ENCODE measurements around the gene NRCAM.
"Not testable (repeated sequence)": the region's sequence is repeated elsewhere in the genome, so short reads cannot be mapped to it uniquely, and the experiment has no call there.

The NRCAM gene

GRCh38 chr7:108303332-108303731 lies 152.9 kb downstream of the NRCAM start:
- DNase-seq = no peak

DNA sequence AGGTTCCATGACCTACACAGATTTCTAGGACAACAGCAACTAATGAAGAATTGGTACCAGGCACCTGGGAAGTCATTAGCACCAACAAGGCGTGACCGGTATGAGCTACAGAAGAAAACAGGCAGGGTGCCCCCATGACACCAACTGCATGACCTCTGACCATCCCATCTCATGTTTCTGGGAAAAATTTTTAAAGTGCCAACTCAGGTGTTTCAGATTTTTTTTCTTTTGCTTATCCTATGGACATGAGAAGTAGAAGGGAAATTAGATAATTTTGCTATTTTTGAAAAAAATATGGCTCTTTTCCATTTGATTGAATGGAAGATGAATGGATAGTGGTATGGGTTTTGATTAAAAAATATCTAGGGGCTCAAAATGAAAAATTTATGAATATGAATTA lies 154.8 kb downstream of the NRCAM start:
- DNase-seq = no peak

- no peak for DNase-seq
Observed at GRCh38 chr7:108299251-108299973, 156.8 kb downstream of the NRCAM start.

DNA sequence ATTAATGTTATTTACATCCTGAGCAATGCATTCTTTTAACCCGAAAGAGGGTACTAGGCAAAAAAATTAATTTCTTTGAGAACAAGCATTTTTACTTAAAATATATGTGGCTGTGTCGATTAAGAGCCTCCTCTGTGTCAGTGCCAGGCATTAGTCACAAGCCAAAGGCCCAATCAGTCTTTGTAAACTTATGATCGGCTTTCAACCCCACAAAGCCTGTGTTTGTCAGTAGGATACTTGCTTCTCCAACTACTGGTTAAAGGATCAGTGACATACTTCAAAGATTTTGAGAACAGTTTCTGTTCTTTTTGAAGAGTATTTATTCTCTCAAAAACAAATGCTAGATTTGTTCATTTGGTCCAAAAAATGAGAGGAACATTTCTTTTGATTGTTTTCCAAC lies 159.3 kb downstream of the NRCAM start:
- DNase-seq = no peak

DNA sequence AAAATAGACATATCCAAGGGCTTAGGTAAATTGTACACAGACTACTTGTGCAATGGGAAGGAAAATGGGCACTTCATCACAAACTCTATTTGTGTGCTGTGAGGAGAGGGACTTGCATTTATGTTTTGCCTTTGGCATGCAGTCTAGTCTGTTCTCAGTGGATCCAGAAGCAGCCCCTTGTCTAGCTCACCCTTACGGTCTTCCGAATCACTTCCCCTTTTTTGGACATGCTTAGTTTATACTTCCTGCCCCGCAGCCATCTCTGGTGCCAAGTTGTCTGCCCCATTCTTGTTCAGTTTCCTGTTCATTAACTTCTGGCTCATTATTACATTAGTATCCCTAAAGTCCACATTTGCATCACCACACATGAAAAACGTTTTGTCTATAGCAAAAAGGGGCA lies 161.6 kb downstream of the NRCAM start:
- peak; percentile 30 for DNase-seq

DNA sequence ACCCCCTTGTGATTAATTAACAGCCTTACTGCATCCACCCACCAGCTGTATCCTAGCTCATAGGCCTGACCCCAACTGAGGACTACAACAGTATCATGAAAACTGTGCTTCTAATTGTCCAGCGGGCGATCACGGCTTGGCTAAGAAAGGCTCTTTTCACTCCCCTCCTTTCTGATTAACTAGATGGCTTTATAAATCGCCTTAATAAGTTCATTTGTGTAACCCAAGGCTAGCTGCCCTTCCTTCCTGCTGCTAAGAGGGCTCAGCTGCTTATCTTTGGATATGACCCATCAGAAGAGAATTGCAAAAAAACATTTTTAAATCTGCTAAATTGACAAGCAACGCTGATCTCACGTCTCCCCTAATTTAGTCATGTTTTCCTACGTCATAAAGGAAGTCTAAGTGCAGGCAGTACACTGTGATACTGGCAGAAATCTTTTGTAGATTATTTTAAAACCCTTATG lies 163.1 kb downstream of the NRCAM start:
- DNase-seq = no peak

- DNase-seq = no peak
Observed at GRCh38 chr7:108292541-108292940, 163.7 kb downstream of the NRCAM start.

DNA sequence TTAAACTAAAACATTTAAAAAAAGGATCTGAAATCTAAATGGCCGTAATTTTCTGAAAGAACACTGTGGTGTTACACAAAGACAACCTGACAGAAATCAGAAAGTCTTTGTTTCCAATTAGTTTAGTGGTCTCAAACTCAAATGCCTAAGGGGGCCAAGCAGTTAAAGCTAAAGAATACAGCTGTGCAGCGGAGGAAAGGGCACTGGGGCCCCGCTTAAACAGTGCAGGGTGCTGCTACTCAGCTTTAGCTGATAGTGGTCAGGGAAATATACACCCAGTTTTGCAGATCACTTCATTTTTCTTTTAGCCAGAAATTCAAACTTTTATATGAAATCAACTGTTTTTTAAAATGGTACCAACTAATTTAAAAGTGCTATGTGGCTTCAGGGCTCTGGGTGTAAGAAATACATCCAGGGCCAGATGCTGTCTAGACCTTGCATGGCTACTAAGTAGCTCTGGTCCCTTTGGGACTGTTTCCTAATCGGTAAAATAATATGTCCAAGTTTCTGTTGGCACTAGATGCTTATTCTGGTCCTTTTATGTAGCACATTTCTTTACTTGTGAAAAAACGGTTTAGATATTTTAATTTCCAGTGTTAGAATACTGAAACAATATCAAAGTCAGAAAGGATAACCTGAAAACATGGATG lies 164.3 kb downstream of the NRCAM start:
- no peak for DNase-seq

DNA sequence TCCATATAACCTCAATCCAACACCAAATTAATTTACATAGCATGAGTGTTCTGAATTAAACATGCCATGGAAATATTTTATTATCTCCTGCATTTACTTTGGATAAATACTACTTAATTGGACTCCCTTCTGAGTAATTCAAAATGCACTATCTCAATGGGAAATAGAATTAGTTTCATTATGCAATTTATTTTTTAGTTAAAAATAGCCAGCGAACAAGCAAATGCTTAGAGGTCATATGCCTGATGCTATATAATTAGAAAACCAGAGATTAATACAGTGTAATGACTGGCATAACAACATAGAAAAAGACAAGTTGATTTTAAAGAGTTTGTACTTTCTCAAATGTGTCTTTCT lies 165.1 kb downstream of the NRCAM start:
- DNase-seq = no peak

- no peak for DNase-seq
Observed at GRCh38 chr7:108290459-108291151, 165.6 kb downstream of the NRCAM start.

GRCh38 chr7:108289852-108290251 lies 166.4 kb downstream of the NRCAM start:
- no peak for DNase-seq

GRCh38 chr7:108287857-108288256 lies 168.4 kb downstream of the NRCAM start:
- DNase-seq = no peak

DNA sequence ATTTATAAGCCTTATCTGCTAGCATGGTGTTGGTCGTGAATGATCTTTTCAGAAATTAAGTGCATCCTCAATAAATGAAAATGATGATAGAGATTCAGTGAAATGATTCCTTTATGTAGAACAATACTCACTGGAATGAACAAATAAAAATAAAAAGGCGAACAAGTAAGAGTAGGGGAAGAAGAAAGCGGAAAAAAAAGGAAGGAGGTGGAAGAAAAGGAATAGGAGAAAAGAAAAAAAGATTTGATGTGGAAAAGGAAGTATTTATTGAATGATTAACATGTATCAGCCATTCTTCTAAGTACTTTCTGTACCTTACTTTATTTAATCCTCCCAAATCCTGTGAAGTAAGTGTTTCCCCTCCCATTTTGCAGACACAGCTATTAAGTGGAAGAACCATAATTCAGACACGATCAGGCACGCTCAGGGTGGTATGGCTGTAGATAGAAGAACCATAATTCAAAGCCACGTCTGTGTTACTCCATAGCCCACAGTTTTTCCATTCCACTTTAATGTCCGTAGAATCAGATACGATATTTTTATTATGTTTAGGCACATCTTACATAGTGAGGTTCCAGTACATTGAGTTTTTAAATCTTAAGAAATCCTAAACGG lies 169.8 kb downstream of the NRCAM start:
- DNase-seq = no peak

DNA sequence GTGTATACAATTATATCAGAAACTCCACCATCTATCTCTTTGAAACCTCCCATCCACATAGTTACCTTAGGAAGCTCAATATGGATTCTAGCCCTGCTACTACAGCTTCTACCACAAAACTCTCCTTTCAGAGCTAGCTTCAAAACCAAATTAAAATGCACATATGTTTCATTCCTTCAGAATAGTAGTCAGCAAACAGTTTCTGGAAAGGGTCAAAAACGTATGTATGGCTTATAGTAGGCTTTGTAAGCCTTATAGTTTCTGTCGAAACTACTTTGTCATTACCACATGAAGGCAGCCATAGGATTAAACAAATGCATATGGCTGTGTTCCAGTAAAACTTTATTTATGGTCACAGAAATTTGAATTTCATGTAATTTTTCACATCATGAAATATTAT lies 170.5 kb downstream of the NRCAM start:
- no peak for DNase-seq

DNA sequence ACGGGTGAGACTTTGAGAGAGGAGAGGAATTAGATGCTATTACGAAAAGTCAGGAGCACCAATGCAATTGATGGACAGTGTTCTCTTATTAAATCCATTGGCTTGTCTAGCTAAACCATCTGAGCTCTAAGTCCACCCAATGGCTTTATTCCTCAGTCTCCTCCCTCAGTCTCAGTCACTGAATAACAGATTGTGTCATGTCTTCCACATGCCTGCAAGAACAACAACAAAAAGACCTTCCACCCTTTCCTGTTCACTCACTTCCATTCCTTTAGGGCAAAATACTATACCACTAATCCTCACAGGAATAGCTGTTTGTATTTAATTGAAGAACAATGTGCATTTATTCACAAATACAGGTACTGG lies 171.2 kb downstream of the NRCAM start:
- DNase-seq = no peak

GRCh38 chr7:108284349-108285002 lies 171.8 kb downstream of the NRCAM start:
- no peak for DNase-seq

GRCh38 chr7:108283252-108283651 lies 173.0 kb downstream of the NRCAM start:
- DNase-seq = no peak

DNA sequence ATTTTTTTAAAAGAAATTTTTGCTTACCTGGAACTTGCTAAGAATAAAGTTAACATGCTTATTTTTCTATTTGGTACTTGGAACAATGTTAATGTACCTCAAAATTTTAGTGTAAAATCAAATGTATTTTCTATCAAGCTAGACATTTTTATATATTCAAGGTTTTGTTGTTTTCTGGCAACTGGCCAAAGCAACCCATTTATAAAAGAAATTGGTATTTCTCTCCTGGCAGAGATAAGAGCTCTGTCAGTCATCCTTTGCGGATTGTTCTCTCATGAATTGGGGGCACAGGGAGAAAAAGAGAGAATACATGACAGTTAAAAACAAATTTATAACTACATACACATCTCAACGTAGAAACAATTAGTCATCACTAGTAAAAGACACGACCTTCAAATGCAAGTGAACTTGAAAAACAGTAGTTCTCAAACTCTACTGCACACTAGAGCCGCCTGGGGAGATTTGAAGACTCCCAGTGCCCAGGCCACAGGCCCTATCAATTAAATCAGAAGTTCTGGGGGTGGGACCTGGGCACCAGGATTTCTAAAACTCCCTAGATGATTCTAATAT lies 173.7 kb downstream of the NRCAM start:
- no peak for DNase-seq

DNA sequence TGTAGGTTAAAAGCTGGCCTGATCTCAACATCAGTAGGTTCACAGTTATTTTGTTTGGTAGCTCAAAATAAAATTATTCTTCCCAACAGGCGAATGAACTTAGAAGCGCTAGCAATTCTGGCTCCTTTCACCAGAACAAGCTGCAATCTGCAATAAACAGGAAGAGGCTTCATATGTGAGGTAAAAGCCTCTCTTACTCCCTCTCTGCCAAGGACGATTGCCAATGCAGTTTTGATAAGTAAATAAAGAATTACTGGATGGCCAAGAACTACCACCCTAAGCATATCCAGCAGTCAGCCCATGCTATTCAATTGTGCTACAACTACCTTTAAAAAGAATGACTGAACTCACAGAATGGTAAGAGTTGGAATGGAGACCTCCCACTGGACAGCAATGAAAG lies 176.1 kb downstream of the NRCAM start:
- no peak for DNase-seq

DNA sequence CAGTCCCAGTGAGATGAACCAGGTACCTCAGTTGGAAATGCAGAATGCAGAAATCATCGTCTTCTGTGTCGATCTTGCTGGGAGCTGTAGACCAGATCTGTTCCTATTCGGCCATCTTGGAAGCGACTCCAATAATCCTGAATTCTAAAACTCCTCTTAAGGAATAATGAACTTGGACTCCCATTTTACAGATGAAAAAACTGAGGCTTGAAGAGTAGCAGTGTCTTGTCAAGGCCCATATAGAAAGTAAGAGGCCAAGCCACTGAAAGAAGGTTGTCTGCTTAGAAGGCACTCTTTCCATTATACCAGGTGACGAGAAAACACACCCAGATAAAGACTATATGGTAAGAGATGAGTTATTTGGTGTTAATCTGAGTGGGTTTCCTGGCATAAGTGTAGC lies 177.5 kb downstream of the NRCAM start:
- DNase-seq = no peak

DNA sequence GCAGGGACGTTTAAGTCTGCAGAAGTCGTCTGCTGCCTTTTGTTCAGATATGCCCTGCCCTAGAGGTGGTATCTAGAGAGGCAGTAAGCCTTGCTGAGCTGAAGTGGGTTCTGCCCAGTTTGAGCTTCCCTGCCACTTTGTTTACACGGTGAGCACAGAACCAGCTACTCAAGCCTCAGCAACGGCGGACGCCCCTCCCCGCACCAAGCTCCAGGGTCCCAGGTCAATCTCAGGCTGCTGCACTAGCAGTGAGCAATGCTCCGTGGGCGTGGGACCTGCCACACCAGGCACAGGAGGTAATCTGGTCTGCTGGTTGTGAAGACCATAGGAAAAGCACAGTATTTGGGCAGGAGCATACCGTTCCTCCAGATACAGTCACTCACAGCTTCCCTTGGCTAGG lies 178.0 kb downstream of the NRCAM start:
- no peak for DNase-seq

- DNase-seq = not testable (repeated sequence)
Observed at GRCh38 chr7:108274447-108274846, 181.8 kb downstream of the NRCAM start.

- not testable (repeated sequence) for DNase-seq
Observed at GRCh38 chr7:108272891-108273290, 183.3 kb downstream of the NRCAM start.
